ENCODE data around the gene PCDH12.
"Not testable (repeated sequence)": the region's sequence is repeated elsewhere in the genome, so short reads cannot be mapped to it uniquely, and the experiment has no call there.

PCDH12 gene

DNA sequence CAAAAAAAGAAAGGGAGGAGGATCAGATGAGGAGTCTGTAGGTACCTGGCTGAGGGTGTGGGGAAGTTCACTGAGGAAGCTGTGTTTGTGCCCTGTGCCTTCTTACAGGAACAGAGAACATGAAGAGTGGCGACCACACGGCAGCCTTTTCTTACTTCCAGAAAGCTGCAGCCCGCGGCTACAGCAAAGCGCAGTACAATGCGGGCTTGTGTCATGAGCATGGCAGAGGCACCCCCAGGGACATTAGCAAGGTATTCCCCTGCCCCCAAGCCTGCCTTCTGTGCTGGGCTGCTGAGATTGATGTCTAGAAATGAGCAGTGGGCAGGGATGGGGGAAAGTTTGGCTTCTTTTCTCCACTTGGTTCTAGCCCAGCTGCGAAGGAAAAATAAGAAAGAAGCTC is 24.9 kb downstream of the PCDH12 start:
- DNase-seq (ENCODE audit: extremely low read depth, low read depth): no peak
- TF ChIP-seq, protein P1, sequence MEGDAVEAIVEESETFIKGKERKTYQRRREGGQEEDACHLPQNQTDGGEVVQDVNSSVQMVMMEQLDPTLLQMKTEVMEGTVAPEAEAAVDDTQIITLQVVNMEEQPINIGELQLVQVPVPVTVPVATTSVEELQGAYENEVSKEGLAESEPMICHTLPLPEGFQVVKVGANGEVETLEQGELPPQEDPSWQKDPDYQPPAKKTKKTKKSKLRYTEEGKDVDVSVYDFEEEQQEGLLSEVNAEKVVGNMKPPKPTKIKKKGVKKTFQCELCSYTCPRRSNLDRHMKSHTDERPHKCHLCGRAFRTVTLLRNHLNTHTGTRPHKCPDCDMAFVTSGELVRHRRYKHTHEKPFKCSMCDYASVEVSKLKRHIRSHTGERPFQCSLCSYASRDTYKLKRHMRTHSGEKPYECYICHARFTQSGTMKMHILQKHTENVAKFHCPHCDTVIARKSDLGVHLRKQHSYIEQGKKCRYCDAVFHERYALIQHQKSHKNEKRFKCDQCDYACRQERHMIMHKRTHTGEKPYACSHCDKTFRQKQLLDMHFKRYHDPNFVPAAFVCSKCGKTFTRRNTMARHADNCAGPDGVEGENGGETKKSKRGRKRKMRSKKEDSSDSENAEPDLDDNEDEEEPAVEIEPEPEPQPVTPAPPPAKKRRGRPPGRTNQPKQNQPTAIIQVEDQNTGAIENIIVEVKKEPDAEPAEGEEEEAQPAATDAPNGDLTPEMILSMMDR (IDR thresholded peaks at IDR 0.05; ENCODE audit: low read depth, low read length, missing control alignments): no peak
- H3K4me3 ChIP-seq (replicated peaks; ENCODE audit: low read depth, low read length): no peak overlapping the region

DNA sequence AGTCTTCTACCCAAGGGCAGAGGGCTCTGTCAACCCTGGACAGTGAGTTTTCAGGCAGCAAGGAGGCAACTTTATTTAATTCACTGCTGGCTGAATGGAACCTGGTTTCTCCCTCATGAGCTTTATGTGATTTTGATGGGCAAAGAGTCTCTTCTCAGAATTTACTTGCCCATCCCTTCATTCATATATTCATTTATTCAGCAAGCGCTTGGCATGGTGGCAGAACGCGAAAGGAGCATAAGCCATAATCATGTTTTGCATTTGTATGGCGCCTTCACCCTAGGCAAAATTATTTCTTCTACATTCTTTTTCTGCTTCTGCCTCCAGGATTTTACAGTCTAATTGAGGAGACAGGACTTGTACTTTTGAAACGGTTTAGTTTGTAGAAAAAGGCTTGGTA is 26.3 kb downstream of the PCDH12 start:
- DNase-seq (ENCODE audit: extremely low read depth, low read depth): no peak
- no peak overlapping the region for H3K4me3 ChIP-seq (replicated peaks; ENCODE audit: low read depth, low read length)
- TF ChIP-seq, protein P1 (IDR thresholded peaks at IDR 0.05; ENCODE audit: low read depth, low read length, missing control alignments): no peak

- DNase-seq (ENCODE audit: extremely low read depth, low read depth): no peak
- TF ChIP-seq, protein P1 (IDR thresholded peaks at IDR 0.05; ENCODE audit: low read depth, low read length, missing control alignments): no peak
- no peak overlapping the region for H3K4me3 ChIP-seq (replicated peaks; ENCODE audit: low read depth, low read length)
Measured at GRCh38 chr5:141929398-141930058, 28.5 kb downstream of the PCDH12 start.

- TF ChIP-seq, protein P1 (IDR thresholded peaks at IDR 0.05; ENCODE audit: low read depth, low read length, missing control alignments): no peak
- DNase-seq (ENCODE audit: extremely low read depth, low read depth): no peak
- no peak overlapping the region for H3K4me3 ChIP-seq (replicated peaks; ENCODE audit: low read depth, low read length)
Measured at GRCh38 chr5:141928051-141928450, 30.0 kb downstream of the PCDH12 start.

DNA sequence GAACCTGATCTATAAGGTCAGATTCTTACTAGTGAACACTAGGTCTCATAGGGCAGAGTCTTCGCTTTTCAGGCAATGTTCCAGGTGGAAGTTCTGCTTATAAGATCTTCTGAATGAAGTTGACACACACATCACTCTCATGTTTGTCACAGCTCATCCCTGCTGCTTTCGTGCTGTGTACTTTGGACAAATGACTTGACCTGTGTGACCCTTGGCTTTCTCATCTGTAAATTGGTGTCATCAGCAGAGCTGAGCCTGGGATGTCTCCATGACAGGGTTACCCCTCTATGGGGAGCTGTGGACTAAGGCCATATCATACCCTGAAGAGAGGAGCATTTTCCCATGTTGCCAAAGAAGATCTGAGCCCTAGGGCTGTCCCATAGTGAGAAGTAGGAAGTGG is 31.6 kb downstream of the PCDH12 start:
- DNase-seq (ENCODE audit: extremely low read depth, low read depth): no peak
- TF ChIP-seq, protein P1 (IDR thresholded peaks at IDR 0.05; ENCODE audit: low read depth, low read length, missing control alignments): no peak

DNA sequence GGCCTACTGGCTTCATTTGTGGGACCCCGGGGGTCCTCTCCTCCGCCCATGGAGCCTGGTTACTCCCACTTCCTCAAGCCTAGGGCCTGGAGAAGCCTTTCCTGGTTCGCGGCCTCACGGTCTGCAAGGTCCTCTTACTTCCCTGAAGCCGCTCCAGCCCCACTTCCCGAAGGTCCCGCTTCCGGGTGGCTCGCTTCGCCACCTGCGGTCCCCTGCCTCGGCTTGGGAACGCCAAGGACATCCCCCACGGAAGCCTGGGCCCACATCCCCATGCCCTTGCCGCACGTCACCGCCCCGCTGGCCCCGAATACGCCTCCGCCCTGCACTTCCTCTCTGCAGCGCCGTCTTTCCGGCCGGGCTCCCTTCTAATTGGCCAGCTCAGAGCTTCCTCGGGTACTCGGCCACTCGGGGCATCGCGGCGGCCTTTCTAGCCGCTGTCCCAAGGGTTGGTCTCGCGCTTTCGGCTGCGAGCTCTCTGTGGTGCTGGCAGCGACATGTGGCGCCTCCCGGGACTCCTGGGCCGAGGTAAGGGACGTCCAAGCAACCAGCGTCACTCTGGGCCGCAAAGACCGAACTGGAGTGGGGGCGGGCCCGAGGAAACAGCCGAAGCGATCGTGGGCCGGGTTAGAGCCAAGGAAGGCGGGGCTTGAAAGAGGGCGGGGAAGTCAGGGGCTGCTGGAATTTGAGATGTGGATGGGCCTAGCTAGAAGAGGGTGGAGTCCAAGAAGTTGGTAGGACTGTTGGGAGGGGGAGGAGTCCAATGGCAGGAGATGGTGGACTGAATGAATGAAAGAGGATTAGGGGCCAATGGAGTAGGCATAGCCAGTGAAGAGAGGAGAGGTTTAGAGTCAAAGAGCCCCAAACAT is 34.3 kb downstream of the PCDH12 start, which contains the start of gene DELE1:
Gene DELE1 (plus strand): TSS at position 424 of the 866 bp plus-strand sequence. CDS start 71 bp downstream, at position 495.
- TF ChIP-seq, protein P1 (IDR thresholded peaks at IDR 0.05; ENCODE audit: low read depth, low read length, missing control alignments): no peak

More for the DNA sequence above, 31.6 kb downstream of the PCDH12 start:
- no peak overlapping the region for H3K4me3 ChIP-seq (replicated peaks; ENCODE audit: low read depth, low read length)

DNA sequence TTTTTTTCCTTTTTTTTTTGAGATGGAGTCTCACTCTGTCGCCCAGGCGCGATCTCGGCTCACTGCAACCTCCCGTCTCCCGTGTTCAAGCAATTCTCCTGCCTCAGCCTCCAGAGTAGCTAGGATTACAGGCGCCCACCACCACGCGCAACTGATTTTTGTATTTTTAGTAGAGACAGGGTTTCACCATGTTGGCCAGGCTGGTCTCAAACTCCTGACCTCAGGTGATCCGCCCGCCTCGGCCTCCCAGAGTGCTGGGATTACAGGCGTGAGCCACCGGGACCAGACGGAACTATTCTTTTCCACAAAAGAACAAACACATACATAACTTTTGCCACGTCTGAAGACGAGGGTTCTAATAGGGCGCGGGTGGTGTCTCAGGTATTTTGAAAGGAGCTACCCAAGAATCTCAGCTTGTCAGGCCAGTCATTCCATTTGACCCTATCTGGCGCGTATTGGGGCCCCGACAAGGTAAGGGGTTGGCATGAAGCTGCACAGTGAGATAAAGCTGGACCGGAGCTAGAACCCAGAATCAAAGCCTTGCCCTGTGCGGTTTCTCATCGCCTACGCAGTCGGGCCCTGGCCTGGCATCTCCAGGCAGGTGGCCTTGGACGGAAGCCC is 35.1 kb downstream of the PCDH12 start:
- not testable (repeated sequence) for DNase-seq (ENCODE audit: extremely low read depth, low read depth)

More for the DNA sequence above, 34.3 kb downstream of the PCDH12 start, which contains the start of gene DELE1:
- DNase-seq (ENCODE audit: extremely low read depth, low read depth): peak; percentile 83
- peak within 1 kb of the TSS; percentile 66 for H3K4me3 ChIP-seq (replicated peaks; ENCODE audit: low read depth, low read length)

More for the DNA sequence above, 35.1 kb downstream of the PCDH12 start:
- H3K4me3 ChIP-seq (replicated peaks; ENCODE audit: low read depth, low read length): peak overlapping the region; percentile 66
